GM23248 (cell line): ENCODE measurements around the gene ATP5IF1.

ENCODE experiments used
- EZH2 ChIP-seq: fragments of 200-600 bp; sonication (generic); IDR thresholded peaks from 2 replicates; pipeline ENCODE4 v1.6.1; 2018; ENCODE audit warnings: antibody characterized with exemption, mild to moderate bottlenecking; ENCODE audit not compliant: insufficient read depth, poor library complexity, severe bottlenecking
- EZH2phosphoT487 ChIP-seq: fragments of 200-600 bp; sonication (generic); IDR thresholded peaks from 2 replicates; pipeline ENCODE4 v1.6.1; 2018; ENCODE audit warnings: antibody characterized with exemption, moderate library complexity, mild to moderate bottlenecking, low read depth; ENCODE audit not compliant: insufficient read depth

DNA sequence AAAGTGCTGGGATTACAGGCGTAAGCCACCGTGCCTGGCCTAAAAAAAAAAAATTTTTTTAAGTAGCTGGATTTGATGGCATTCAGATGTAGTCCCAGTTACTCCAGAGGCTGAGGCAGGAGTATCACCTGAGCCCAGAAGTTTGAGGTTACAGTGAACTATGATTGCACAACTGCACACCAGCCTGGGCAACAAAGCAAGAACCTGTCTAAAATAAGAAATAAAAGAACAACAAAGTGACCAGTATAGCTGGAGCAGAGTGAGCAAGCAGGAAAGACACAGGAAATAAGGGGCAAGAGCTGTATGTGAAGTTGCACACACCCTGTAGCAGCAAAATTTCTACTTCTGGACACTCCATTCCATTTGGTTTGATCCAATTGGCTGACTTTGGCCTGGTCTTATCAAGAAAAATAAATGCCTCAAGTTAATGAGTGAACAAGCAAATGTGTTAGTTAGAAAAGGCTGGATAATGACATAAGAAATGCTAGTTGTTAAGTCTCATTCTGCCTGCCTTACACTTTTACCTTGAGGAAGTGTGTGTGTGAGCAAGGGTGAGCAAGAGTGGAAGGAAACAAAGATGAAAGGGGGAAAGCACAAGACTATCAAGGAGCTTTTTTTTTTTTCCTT is 7.9 kb downstream of the ATP5IF1 start:
- TF ChIP-seq EZH2phosphoT487 (no peak), EZH2 (no peak)
